ENCODE measurements around the gene CDK5RAP3. TPM values are rescaled to one million over a fixed set of nuclear protein-coding genes. Genes with fewer than 3 reads are reported as not detected.
A peak's percentile ranks its signal among the peaks of the same experiment; 100 is the strongest.

The CDK5RAP3 gene
- total and polyA plus RNA-seq, 2 of the 13 experiments (the other 11 are each of a cell fraction or from before 2014, with no cell fraction given), result 128 to 154 TPM

DNA sequence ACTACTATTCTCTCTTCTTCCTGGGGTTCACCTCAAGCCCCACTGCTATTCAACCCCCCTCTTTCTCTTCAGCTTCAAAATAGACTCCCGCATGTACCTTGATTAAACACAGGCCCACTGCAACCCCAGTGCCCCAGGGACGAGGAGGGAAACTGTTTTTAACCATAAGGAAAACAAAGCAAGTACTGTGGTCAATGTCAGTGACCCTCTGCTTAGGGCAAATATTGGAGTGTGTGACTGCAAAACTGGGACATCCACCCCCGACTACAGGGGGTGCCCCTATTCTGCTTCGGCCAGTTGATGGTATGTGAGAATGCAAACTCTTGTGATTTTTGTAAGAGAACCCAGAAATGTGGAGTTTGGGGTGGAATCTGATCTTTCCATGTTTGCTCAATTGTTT, 39.1 kb upstream of the CDK5RAP3 start (continued):
- TF ChIP-seq, protein P1, sequence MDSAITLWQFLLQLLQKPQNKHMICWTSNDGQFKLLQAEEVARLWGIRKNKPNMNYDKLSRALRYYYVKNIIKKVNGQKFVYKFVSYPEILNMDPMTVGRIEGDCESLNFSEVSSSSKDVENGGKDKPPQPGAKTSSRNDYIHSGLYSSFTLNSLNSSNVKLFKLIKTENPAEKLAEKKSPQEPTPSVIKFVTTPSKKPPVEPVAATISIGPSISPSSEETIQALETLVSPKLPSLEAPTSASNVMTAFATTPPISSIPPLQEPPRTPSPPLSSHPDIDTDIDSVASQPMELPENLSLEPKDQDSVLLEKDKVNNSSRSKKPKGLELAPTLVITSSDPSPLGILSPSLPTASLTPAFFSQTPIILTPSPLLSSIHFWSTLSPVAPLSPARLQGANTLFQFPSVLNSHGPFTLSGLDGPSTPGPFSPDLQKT (CRISPR knock-in tag; IDR thresholded peaks at IDR 0.05; ENCODE audit: borderline replicate concordance), result no peak
- TF ChIP-seq, protein P2, sequence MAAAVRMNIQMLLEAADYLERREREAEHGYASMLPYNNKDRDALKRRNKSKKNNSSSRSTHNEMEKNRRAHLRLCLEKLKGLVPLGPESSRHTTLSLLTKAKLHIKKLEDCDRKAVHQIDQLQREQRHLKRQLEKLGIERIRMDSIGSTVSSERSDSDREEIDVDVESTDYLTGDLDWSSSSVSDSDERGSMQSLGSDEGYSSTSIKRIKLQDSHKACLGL (CRISPR knock-in tag; IDR thresholded peaks at IDR 0.05), result no peak
- TF ChIP-seq ZNF224 (CRISPR knock-in tag; IDR thresholded peaks at IDR 0.05) (no peak), MIER2 (CRISPR knock-in tag; IDR thresholded peaks at IDR 0.05) (0 out of 2 replicates have a peak, but pooled peaks have one; percentile 19), PHF21A (CRISPR knock-in tag; IDR thresholded peaks at IDR 0.05) (peak; percentile 65), SAP130 (CRISPR knock-in tag; IDR thresholded peaks at IDR 0.05; ENCODE audit: low read depth) (0 out of 2 replicates have a peak, but pooled peaks have one; percentile 7), TCF7L2 (IDR thresholded peaks at IDR 0.05; ENCODE audit: low read depth, low read length) (no peak), DPF2 (CRISPR knock-in tag; IDR thresholded peaks at IDR 0.05; ENCODE audit: borderline replicate concordance, low read depth) (peak; percentile 52; the same call in 1 of the 2 replicates), GATAD2A (CRISPR knock-in tag; IDR thresholded peaks at IDR 0.05) (peak; percentile 69; the same call in 1 of the 2 replicates), ERF (CRISPR knock-in tag; IDR thresholded peaks at IDR 0.05) (0 out of 2 replicates have a peak, but pooled peaks have one; percentile 35), GZF1 (CRISPR knock-in tag; IDR thresholded peaks at IDR 0.05) (no peak)
- TF ChIP-seq, protein P3, sequence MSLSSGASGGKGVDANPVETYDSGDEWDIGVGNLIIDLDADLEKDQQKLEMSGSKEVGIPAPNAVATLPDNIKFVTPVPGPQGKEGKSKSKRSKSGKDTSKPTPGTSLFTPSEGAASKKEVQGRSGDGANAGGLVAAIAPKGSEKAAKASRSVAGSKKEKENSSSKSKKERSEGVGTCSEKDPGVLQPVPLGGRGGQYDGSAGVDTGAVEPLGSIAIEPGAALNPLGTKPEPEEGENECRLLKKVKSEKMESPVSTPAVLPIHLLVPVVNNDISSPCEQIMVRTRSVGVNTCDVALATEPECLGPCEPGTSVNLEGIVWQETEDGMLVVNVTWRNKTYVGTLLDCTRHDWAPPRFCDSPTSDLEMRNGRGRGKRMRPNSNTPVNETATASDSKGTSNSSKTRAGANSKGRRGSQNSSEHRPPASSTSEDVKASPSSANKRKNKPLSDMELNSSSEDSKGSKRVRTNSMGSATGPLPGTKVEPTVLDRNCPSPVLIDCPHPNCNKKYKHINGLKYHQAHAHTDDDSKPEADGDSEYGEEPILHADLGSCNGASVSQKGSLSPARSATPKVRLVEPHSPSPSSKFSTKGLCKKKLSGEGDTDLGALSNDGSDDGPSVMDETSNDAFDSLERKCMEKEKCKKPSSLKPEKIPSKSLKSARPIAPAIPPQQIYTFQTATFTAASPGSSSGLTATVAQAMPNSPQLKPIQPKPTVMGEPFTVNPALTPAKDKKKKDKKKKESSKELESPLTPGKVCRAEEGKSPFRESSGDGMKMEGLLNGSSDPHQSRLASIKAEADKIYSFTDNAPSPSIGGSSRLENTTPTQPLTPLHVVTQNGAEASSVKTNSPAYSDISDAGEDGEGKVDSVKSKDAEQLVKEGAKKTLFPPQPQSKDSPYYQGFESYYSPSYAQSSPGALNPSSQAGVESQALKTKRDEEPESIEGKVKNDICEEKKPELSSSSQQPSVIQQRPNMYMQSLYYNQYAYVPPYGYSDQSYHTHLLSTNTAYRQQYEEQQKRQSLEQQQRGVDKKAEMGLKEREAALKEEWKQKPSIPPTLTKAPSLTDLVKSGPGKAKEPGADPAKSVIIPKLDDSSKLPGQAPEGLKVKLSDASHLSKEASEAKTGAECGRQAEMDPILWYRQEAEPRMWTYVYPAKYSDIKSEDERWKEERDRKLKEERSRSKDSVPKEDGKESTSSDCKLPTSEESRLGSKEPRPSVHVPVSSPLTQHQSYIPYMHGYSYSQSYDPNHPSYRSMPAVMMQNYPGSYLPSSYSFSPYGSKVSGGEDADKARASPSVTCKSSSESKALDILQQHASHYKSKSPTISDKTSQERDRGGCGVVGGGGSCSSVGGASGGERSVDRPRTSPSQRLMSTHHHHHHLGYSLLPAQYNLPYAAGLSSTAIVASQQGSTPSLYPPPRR (CRISPR knock-in tag; IDR thresholded peaks at IDR 0.05; ENCODE audit: borderline replicate concordance), result peak; percentile 48; the same call in 1 of the 2 replicates
- TF ChIP-seq, protein P4, sequence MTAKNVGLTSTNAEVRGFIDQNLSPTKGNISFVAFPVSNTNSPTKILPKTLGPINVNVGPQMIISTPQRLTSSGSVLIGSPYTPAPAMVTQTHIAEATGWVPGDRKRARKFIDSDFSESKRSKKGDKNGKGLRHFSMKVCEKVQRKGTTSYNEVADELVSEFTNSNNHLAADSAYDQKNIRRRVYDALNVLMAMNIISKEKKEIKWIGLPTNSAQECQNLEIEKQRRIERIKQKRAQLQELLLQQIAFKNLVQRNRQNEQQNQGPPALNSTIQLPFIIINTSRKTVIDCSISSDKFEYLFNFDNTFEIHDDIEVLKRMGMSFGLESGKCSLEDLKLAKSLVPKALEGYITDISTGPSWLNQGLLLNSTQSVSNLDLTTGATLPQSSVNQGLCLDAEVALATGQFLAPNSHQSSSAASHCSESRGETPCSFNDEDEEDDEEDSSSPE (CRISPR knock-in tag; IDR thresholded peaks at IDR 0.05), result peak; percentile 33; the same call in 1 of the 2 replicates
- TF ChIP-seq, protein P5, sequence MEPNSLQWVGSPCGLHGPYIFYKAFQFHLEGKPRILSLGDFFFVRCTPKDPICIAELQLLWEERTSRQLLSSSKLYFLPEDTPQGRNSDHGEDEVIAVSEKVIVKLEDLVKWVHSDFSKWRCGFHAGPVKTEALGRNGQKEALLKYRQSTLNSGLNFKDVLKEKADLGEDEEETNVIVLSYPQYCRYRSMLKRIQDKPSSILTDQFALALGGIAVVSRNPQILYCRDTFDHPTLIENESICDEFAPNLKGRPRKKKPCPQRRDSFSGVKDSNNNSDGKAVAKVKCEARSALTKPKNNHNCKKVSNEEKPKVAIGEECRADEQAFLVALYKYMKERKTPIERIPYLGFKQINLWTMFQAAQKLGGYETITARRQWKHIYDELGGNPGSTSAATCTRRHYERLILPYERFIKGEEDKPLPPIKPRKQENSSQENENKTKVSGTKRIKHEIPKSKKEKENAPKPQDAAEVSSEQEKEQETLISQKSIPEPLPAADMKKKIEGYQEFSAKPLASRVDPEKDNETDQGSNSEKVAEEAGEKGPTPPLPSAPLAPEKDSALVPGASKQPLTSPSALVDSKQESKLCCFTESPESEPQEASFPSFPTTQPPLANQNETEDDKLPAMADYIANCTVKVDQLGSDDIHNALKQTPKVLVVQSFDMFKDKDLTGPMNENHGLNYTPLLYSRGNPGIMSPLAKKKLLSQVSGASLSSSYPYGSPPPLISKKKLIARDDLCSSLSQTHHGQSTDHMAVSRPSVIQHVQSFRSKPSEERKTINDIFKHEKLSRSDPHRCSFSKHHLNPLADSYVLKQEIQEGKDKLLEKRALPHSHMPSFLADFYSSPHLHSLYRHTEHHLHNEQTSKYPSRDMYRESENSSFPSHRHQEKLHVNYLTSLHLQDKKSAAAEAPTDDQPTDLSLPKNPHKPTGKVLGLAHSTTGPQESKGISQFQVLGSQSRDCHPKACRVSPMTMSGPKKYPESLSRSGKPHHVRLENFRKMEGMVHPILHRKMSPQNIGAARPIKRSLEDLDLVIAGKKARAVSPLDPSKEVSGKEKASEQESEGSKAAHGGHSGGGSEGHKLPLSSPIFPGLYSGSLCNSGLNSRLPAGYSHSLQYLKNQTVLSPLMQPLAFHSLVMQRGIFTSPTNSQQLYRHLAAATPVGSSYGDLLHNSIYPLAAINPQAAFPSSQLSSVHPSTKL (CRISPR knock-in tag; IDR thresholded peaks at IDR 0.05), result peak; percentile 10; the same call in 1 of the 2 replicates
- TF ChIP-seq, protein P6, sequence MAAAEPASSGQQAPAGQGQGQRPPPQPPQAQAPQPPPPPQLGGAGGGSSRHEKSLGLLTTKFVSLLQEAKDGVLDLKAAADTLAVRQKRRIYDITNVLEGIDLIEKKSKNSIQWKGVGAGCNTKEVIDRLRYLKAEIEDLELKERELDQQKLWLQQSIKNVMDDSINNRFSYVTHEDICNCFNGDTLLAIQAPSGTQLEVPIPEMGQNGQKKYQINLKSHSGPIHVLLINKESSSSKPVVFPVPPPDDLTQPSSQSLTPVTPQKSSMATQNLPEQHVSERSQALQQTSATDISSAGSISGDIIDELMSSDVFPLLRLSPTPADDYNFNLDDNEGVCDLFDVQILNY (CRISPR knock-in tag; conservative IDR thresholded peaks at IDR 0.05), result no peak
- TF ChIP-seq, protein P7, sequence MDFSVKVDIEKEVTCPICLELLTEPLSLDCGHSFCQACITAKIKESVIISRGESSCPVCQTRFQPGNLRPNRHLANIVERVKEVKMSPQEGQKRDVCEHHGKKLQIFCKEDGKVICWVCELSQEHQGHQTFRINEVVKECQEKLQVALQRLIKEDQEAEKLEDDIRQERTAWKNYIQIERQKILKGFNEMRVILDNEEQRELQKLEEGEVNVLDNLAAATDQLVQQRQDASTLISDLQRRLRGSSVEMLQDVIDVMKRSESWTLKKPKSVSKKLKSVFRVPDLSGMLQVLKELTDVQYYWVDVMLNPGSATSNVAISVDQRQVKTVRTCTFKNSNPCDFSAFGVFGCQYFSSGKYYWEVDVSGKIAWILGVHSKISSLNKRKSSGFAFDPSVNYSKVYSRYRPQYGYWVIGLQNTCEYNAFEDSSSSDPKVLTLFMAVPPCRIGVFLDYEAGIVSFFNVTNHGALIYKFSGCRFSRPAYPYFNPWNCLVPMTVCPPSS (IDR thresholded peaks at IDR 0.05), result no peak
